ENCODE data around the gene CALCB.

DNA sequence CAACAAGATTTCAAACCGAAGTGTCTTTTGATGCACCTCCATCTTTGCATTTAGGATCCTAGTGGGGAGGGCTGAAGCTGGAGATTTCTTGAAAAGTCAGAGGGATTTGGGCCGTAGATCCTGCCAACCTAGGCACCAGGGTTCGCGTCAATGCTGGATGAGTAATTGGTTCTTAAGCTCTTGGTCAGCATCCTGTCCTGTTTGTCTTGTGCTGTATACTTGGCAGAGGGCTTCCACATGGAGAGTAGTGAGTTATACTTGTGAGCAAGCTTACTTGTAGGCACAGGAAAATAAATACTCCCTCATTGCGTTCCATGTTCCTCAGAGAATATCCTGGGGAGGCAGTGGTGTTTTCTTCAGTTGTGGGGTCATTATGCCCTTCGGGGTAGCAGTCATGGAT lies 53.9 kb downstream of the CALCB start:
- TF ChIP-seq EZH2phosphoT487 (IDR thresholded peaks at IDR 0.05; ENCODE audit: insufficient read depth, low read depth) (no peak), EZH2 (IDR thresholded peaks at IDR 0.05; ENCODE audit: insufficient read depth, poor library complexity, severe bottlenecking) (no peak)
